ENCODE results near the gene FHAD1. TPM values are rescaled to one million over a fixed set of nuclear protein-coding genes. Genes with fewer than 3 reads are reported as not detected.

Gene FHAD1
- polyA plus RNA-seq, 3 donors: 0.67 to 0.69 TPM; not detected in 1

DNA sequence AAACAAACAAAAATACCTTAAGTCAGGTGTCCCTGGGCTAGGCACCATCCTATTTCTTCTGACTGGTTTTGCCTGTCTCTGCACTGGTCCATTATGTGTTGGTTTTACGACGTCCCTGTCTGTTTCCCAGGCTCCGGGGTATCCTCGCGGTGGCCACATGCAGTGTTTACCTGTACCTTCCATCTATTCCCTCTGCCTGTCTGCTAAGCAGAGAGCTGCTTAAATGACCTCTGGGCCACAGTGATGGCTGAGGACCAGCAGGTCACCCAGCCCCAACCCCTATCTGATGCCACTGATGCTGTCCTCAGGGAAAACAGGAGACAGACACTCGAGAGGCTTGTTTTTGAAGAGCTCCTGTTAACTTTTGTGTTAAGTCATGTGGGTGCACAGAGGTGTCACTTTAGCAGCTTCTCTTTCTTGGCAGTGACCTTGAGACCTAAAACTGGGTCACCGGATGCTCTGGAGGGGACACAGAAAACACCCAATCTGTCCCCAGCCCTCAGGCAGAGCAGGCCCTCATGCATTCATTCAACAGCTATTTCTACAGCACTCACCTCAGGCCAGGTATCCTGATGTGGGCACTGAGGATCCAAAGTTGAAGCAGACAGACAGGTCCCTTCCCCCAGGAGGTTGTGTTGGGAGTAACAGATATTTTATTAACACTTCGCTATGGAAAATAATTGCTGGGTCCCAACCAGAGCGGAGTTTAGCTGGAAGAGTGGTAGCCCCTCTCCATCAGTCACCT, 158.3 kb downstream of the FHAD1 start:
- no peak for DNase-seq
- Mint-ChIP-seq H3K36me3 (peaks cover 3 to 7% of the 10 kb centered on the region in 2 donors), H3K4me3 (no peak overlapping the region), H3K27me3 (ENCODE audit: low read depth in 3 of 3) (peaks cover 8 to 23% (median 19%) of the 10 kb centered on the region in 3 donors), H3K27ac (peak overlapping the region in 2 of 7 donors; percentile 7 to 40), H3K4me1 (peaks cover 6% of the 10 kb centered on the region), H3K9me3 (peaks cover 0 to 1% (median 0%) of the 10 kb centered on the region in 7 donors)
- intact Hi-C loops (cut with micrococcal nuclease): no loop called here
- peaks cover 3% of the 10 kb centered on the region for H4K20me1 ChIP-seq (ENCODE audit: insufficient read depth, low read length)
- H3K9ac ChIP-seq (ENCODE audit: insufficient read depth, low read length, poor library complexity, severe bottlenecking): no peak overlapping the region
- TF ChIP-seq, protein P1, sequence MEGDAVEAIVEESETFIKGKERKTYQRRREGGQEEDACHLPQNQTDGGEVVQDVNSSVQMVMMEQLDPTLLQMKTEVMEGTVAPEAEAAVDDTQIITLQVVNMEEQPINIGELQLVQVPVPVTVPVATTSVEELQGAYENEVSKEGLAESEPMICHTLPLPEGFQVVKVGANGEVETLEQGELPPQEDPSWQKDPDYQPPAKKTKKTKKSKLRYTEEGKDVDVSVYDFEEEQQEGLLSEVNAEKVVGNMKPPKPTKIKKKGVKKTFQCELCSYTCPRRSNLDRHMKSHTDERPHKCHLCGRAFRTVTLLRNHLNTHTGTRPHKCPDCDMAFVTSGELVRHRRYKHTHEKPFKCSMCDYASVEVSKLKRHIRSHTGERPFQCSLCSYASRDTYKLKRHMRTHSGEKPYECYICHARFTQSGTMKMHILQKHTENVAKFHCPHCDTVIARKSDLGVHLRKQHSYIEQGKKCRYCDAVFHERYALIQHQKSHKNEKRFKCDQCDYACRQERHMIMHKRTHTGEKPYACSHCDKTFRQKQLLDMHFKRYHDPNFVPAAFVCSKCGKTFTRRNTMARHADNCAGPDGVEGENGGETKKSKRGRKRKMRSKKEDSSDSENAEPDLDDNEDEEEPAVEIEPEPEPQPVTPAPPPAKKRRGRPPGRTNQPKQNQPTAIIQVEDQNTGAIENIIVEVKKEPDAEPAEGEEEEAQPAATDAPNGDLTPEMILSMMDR (IDR thresholded peaks at IDR 0.05): no peak
- H3K4me3 ChIP-seq (replicated peaks in 1 of 3; ENCODE audit: low read depth in 2 of 3, low read length in 3 of 3): no peak overlapping the region
- H3K27ac ChIP-seq (ENCODE audit: low read depth in 1 of 2, low read length in 2 of 2): no peak overlapping the region
- H3K79me2 ChIP-seq (ENCODE audit: insufficient read depth, low read length): peaks cover 6% of the 10 kb centered on the region
- H3K36me3 ChIP-seq (replicated peaks in 1 of 2; ENCODE audit: control insufficient read depth in 1 of 2, insufficient read depth in 2 of 2, low read length in 2 of 2): no peaks in the 10 kb centered on the region
- H3K9me3 ChIP-seq (replicated peaks in 1 of 2; ENCODE audit: control insufficient read depth in 1 of 2, insufficient read depth in 1 of 2, low read length in 2 of 2): no peaks in the 10 kb centered on the region
- peaks cover 0 to 16% of the 10 kb centered on the region in 2 donors for H3K27me3 ChIP-seq (ENCODE audit: control insufficient read depth in 2 of 2, insufficient read depth in 2 of 2, low read length in 2 of 2)
- 95% methylated on average over 5 of the region's 9 CpGs for WGBS (ENCODE audit: insufficient coverage)
- H2AFZ ChIP-seq (ENCODE audit: insufficient read depth, low read depth, low read length, poor library complexity, severe bottlenecking): no peak overlapping the region
- no peak overlapping the region for H3K4me2 ChIP-seq (replicated peaks; ENCODE audit: extremely low read depth, low read length, poor library complexity, severe bottlenecking)
- H3K4me1 ChIP-seq (ENCODE audit: control insufficient read depth in 1 of 2, insufficient read depth in 2 of 2, low read length in 2 of 2): peaks cover 5 to 7% of the 10 kb centered on the region in 2 donors

DNA sequence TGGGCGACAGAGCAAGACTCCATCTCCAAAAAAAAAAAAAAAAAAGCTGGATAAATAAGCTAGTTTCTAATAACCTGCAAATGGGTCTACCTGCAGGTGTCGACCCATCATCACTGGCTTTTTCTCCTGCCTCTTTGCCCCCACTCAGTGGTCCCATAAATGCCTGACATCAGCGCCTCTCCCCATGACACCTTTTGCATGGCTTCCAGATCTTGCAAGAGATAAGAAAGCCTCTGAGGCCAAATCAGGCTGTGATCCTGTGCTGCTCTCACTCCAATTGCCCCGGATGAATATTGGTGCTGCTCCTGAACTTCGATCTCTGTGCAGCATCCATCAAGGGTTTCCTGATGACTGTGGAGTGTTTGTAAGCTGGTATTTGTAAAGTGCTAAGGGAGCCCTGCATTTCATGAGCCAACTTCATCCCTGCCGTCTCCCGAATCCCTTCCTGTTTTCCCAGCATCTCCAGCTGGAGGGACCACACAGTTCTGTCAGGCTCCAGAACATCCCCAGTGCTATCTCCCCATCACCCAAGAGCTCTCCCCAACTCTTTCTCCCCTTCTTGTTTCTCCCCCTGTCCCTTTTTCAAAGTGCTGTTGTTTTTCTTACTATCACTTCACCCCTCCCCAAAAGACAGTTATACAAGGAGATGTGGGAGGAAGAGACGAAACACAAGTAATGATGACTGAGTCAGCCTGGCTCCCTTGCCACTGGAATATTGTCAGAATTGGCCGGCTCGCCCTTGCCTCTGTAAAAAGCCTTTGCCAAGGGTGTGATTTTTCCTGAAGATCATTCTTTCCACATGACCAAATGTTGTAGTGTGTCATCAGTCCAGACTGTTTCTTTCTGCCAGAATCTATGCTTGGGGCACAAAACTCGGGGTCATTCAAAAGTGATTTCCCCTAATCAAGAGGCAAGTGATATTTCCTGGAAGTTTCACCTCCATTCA, 159.9 kb downstream of the FHAD1 start:
- intact Hi-C loops (cut with micrococcal nuclease): no loop called here
- Mint-ChIP-seq H3K4me3 (peak overlapping the region in 1 of 2 donors; percentile 51), H3K27ac (peak overlapping the region in 4 of 7 donors; percentile 6 to 43 (median 26)), H3K9me3 (peaks cover 0 to 5% (median 0%) of the 10 kb centered on the region in 7 donors), H3K4me1 (peaks cover 9% of the 10 kb centered on the region), H3K36me3 (peaks cover 9 to 12% of the 10 kb centered on the region in 2 donors), H3K27me3 (ENCODE audit: low read depth in 3 of 3) (peaks cover 8 to 23% (median 18%) of the 10 kb centered on the region in 3 donors)
- no peak overlapping the region for H3K27ac ChIP-seq (ENCODE audit: low read depth in 1 of 2, low read length in 2 of 2)
- H3K4me1 ChIP-seq (ENCODE audit: control insufficient read depth in 1 of 2, insufficient read depth in 2 of 2, low read length in 2 of 2): peaks cover 5 to 7% of the 10 kb centered on the region in 2 donors
- H3K9ac ChIP-seq (ENCODE audit: insufficient read depth, low read length, poor library complexity, severe bottlenecking): no peak overlapping the region
- no peaks in the 10 kb centered on the region for H3K36me3 ChIP-seq (replicated peaks in 1 of 2; ENCODE audit: control insufficient read depth in 1 of 2, insufficient read depth in 2 of 2, low read length in 2 of 2)
- H2AFZ ChIP-seq (ENCODE audit: insufficient read depth, low read depth, low read length, poor library complexity, severe bottlenecking): no peak overlapping the region
- no peak for DNase-seq
- TF ChIP-seq, protein P1 (IDR thresholded peaks at IDR 0.05): no peak
- H3K27me3 ChIP-seq (ENCODE audit: control insufficient read depth in 2 of 2, insufficient read depth in 2 of 2, low read length in 2 of 2): peaks cover 0 to 16% of the 10 kb centered on the region in 2 donors
- peaks cover 19% of the 10 kb centered on the region for H4K20me1 ChIP-seq (ENCODE audit: insufficient read depth, low read length)
- no peak overlapping the region for H3K4me2 ChIP-seq (replicated peaks; ENCODE audit: extremely low read depth, low read length, poor library complexity, severe bottlenecking)
- no peaks in the 10 kb centered on the region for H3K9me3 ChIP-seq (replicated peaks in 1 of 2; ENCODE audit: control insufficient read depth in 1 of 2, insufficient read depth in 1 of 2, low read length in 2 of 2)
- H3K79me2 ChIP-seq (ENCODE audit: insufficient read depth, low read length): peaks cover 22% of the 10 kb centered on the region
- no peak overlapping the region for H3K4me3 ChIP-seq (replicated peaks in 1 of 3; ENCODE audit: low read depth in 2 of 3, low read length in 3 of 3)
- WGBS (ENCODE audit: insufficient coverage): 100% methylated on average over 7 of the region's 11 CpGs
